Motor neuron (in vitro differentiated cells): ENCODE results near the gene LY6G6F. TPM values are rescaled to one million over a fixed set of nuclear protein-coding genes. Genes with fewer than 3 reads are reported as not detected.
A peak's percentile ranks its signal among the peaks of the same experiment; 100 is the strongest.

Experiments used
- ATAC-seq, 8 experiments: fragments of 200-7000 bp; cut with Tn5 transposase; replicated peaks in 6 of 8; 2 replicates each; pipeline ENCODE4 v1.8.0; 2021; ENCODE audit warnings: mild to moderate bottlenecking in 8 of 8, moderate library complexity in 8 of 8
- H3K27ac ChIP-seq, 2 donors: fragments of 250-450 bp; sonication (Bioruptor Pico); 2 replicates each; pipeline ENCODE4 v1.9.0; 2021; ENCODE audit warnings: antibody characterized with exemption in 2 of 2, mild to moderate bottlenecking in 2 of 2, moderate library complexity in 1 of 2
- H3K4me1 ChIP-seq, 2 donors: fragments of 250-450 bp; sonication (Bioruptor Pico); replicated peaks in 1 of 2; 2 replicates each; pipeline ENCODE4 v1.6.1; 2021; ENCODE audit warnings: antibody characterized with exemption in 2 of 2, mild to moderate bottlenecking in 2 of 2, moderate library complexity in 1 of 2
- H3K4me3 ChIP-seq, 5 donors: fragments of 250-450 bp; sonication (Bioruptor Pico); 2 replicates each; pipeline ENCODE4 v1.9.0; 2021; ENCODE audit warnings: antibody characterized with exemption in 5 of 5, mild to moderate bottlenecking in 5 of 5, moderate library complexity in 4 of 5
- whole genome bisulfite sequencing, 10 experiments: fragments of 450-650 bp; shearing (Covaris generic); methylation state at CpG; one replicate each; pipeline ENCODE4 v1.0.0; 2022; 5-methylcytosine and 5-hydroxymethylcytosine counted together
- in situ Hi-C, 9 experiments: fragments of 400-800 bp; cut with MboI; loops; one replicate each; pipeline ENCODE4 v1.15.0; 2021; ENCODE audit warnings: low sequenced_read_pairs in 9 of 9, low pct_unique_long_range_greater_than_20kb in 2 of 9; ENCODE audit not compliant: unreplicated experiment in 9 of 9
- total RNA-seq, 8 experiments: library from RNA; unstranded; fragments of 300-600 nt; gene quantifications; 2 replicates each; pipeline versions ENCODE4 v1.2.3 to v1.2.4, GENCODE V29; 2022

The LY6G6F gene
- total RNA-seq, 8 experiments from 2014 or later = not detected

GRCh38 chr6:31663961-31664789 lies 42.5 kb upstream of the LY6G6F start:
- H3K4me1 ChIP-seq = peaks cover 17 to 26% of the 10 kb centered on the region in 2 donors
- in situ Hi-C loops = loop anchor here in 1 of 9 experiments (25.0 kb wide), 1 partner anchor 173 kb away; the partner anchor contains the start of gene HSPA1B
- H3K27ac ChIP-seq = peak overlapping the region; percentile 93 to 96
- H3K4me3 ChIP-seq = peak overlapping the region; percentile 60 to 93 (median 84)
- 0 to 40% (median 14%) methylated on average over 1 to 9 of the region's 17 CpGs; no CpG with 5 or more reads in 2 of the 10 experiments for WGBS, 10 experiments
- peak in 5 of 8 experiments; percentile 3 to 14 (median 5) for ATAC-seq

GRCh38 chr6:31664790-31665500 lies 41.7 kb upstream of the LY6G6F start, which contains the start of gene GPANK1:
GPANK1 (minus strand) TSS chr6:31664997; CDS start chr6:31664478, 519 bp downstream.
- H3K4me3 ChIP-seq = peak within 1 kb of the TSS; percentile 60 to 93 (median 84)
- peak within 1 kb of the TSS; percentile 93 to 96 for H3K27ac ChIP-seq
- in situ Hi-C loops = loop anchor here in 1 of 9 experiments (25.0 kb wide), 1 partner anchor 172 kb away; the partner anchor contains the start of gene HSPA1B
- ATAC-seq = peak; percentile 15 to 47 (median 39)
- peaks cover 11 to 19% of the 10 kb centered on the region in 2 donors for H3K4me1 ChIP-seq
- WGBS, 10 experiments = 0 to 3% (median 0%) methylated on average over 6 to 23 of the region's 39 CpGs; no CpG with 5 or more reads in 3 of the 10 experiments

- peak; percentile 69 to 89 (median 83) for ATAC-seq
- WGBS, 10 experiments = 0% methylated on average over 2 to 7 of the region's 63 CpGs; no CpG with 5 or more reads in 8 of the 10 experiments
- H3K4me3 ChIP-seq = peak within 1 kb of the TSS; percentile 60 to 93 (median 84)
- in situ Hi-C loops = loop anchor here in 1 of 9 experiments (25.0 kb wide), 1 partner anchor 172 kb away; the partner anchor contains the start of gene HSPA1B
- H3K27ac ChIP-seq = peak within 1 kb of the TSS; percentile 93 to 96
- peaks cover 11 to 19% of the 10 kb centered on the region in 2 donors for H3K4me1 ChIP-seq
These were observed 40.9 kb upstream of the LY6G6F start, which contains the start of gene CSNK2B for GRCh38 chr6:31665501-31666336. CSNK2B (plus strand) TSS chr6:31666080; CDS start chr6:31666832, 752 bp downstream.

GRCh38 chr6:31666337-31666965 lies 40.2 kb upstream of the LY6G6F start:
- WGBS, 10 experiments = 0 to 20% (median 4%) methylated on average over 1 to 9 of the region's 15 CpGs; no CpG with 5 or more reads in 3 of the 10 experiments
- peaks cover 7 to 19% of the 10 kb centered on the region in 2 donors for H3K4me1 ChIP-seq
- peak overlapping the region; percentile 60 to 93 (median 84) for H3K4me3 ChIP-seq
- peak in 2 of 8 experiments; percentile 5 to 10 for ATAC-seq
- in situ Hi-C loops = loop anchor here in 1 of 9 experiments (25.0 kb wide), 1 partner anchor 171 kb away; the partner anchor contains the start of gene HSPA1B
- peak overlapping the region; percentile 52 to 86 for H3K27ac ChIP-seq

GRCh38 chr6:31669676-31670075 lies 37.0 kb upstream of the LY6G6F start, which contains the start of gene LY6G5B:
LY6G5B (plus strand) TSS chr6:31669976; CDS start chr6:31670951, 975 bp downstream.
- Histone ChIP-seq H3K4me3 (no peak within 1 kb of the TSS), H3K4me1 (peaks cover 0 to 9% of the 10 kb centered on the region in 2 donors), H3K27ac (no peak within 1 kb of the TSS)
- 43 to 100% (median 88%) methylated on average over 2 to 5 of the region's 8 CpGs; no CpG with 5 or more reads in 3 of the 10 experiments for WGBS, 10 experiments
- no peak for ATAC-seq
- in situ Hi-C loops = loop anchor here in 1 of 9 experiments (25.0 kb wide), 1 partner anchor 168 kb away; the partner anchor contains the start of gene HSPA1B

- no peak overlapping the region for H3K27ac ChIP-seq
- no peak overlapping the region for H3K4me3 ChIP-seq
- ATAC-seq = no peak
- H3K4me1 ChIP-seq = peaks cover 0 to 6% of the 10 kb centered on the region in 2 donors
- 43 to 100% (median 75%) methylated on average over 1 to 2 of the region's 4 CpGs; no CpG with 5 or more reads in 6 of the 10 experiments for WGBS, 10 experiments
- in situ Hi-C loops = loop anchor here in 1 of 9 experiments (25.0 kb wide), 1 partner anchor 286 kb away; the partner anchor contains the start of genes DXO, NELFE and SKIC2
These were observed 30.3 kb upstream of the LY6G6F start for GRCh38 chr6:31676322-31676903.

- Histone ChIP-seq H3K27ac (no peak overlapping the region), H3K4me3 (no peak overlapping the region), H3K4me1 (peaks cover 0 to 8% of the 10 kb centered on the region in 2 donors)
- in situ Hi-C loops = loop anchor here in 1 of 9 experiments (25.0 kb wide), 1 partner anchor 285 kb away; the partner anchor contains the start of genes DXO, NELFE and SKIC2
- no peak for ATAC-seq
- 0 to 86% (median 52%) methylated on average over 1 to 6 of the region's 6 CpGs; no CpG with 5 or more reads in 2 of the 10 experiments for WGBS, 10 experiments
These were observed 29.8 kb upstream of the LY6G6F start for GRCh38 chr6:31676904-31677303.

GRCh38 chr6:31677955-31678354 lies 28.7 kb upstream of the LY6G6F start:
- Histone ChIP-seq H3K4me3 (no peak overlapping the region), H3K4me1 (peaks cover 6 to 10% of the 10 kb centered on the region in 2 donors), H3K27ac (no peak overlapping the region)
- WGBS, 10 experiments = 30 to 100% (median 78%) methylated on average over 1 to 8 of the region's 8 CpGs; no CpG with 5 or more reads in 2 of the 10 experiments
- in situ Hi-C loops = loop anchor here in 1 of 9 experiments (25.0 kb wide), 1 partner anchor 284 kb away; the partner anchor contains the start of genes DXO, NELFE and SKIC2
- no peak for ATAC-seq

GRCh38 chr6:31680226-31681134 lies 26.2 kb upstream of the LY6G6F start, which contains the start of gene LY6G5C:
LY6G5C (minus strand) TSS chr6:31681067; CDS start chr6:31680373, 694 bp downstream.
- no peak within 1 kb of the TSS for H3K27ac ChIP-seq
- H3K4me3 ChIP-seq = peak within 1 kb of the TSS in 4 of 5 donors; percentile 1 to 14 (median 8)
- 0 to 40% (median 0%) methylated on average over 4 to 11 of the region's 17 CpGs; no CpG with 5 or more reads in 1 of the 10 experiments for WGBS, 10 experiments
- peaks cover 17 to 22% of the 10 kb centered on the region in 2 donors for H3K4me1 ChIP-seq
- peak; percentile 59 to 87 (median 69) for ATAC-seq
- in situ Hi-C loops = loop anchor here in 1 of 9 experiments (25.0 kb wide), 1 partner anchor 282 kb away; the partner anchor contains the start of genes DXO, NELFE and SKIC2
